CD14-positive monocyte (primary cell): Measurements from ENCODE around the gene HEMK1. TPM values are rescaled to one million over a fixed set of nuclear protein-coding genes. Genes with fewer than 3 reads are reported as not detected.
A peak's percentile ranks its signal among the peaks of the same experiment; 100 is the strongest.

ENCODE experiments used
- DNase-seq, 3 donors: peaks; one replicate each; pipeline ENCODE4 v3.0.0-alpha.2; 2011 to 2022
- H2AFZ ChIP-seq: 2 replicates; pipeline ENCODE4 v1.6.0; 2012; ENCODE audit warnings: mild to moderate bottlenecking, low read depth, low read length, inconsistent platforms; ENCODE audit not compliant: insufficient read depth, poor library complexity, severe bottlenecking
- H3K27ac ChIP-seq, 2 donors: 1 replicate in 1 of 2; 2 replicates in 1 of 2; pipeline ENCODE4 v1.5.1; 2012 to 2013; ENCODE audit warnings: low read length in 2 of 2, control low read depth in 1 of 2, inconsistent platforms in 1 of 2, low read depth in 1 of 2, mild to moderate bottlenecking in 1 of 2
- H3K27me3 ChIP-seq, 2 donors: one replicate each; pipeline versions ENCODE4 v1.6.0 to v1.6.1; 2011 to 2013; ENCODE audit warnings: low read length in 2 of 2; ENCODE audit not compliant: control insufficient read depth in 2 of 2, insufficient read depth in 2 of 2
- H3K36me3 ChIP-seq, 2 donors: replicated peaks in 1 of 2; 1 replicate in 1 of 2; 2 replicates in 1 of 2; pipeline versions ENCODE4 v1.5.1 to v1.6.1; 2012 to 2013; ENCODE audit warnings: low read length in 2 of 2, control low read depth in 1 of 2, inconsistent platforms in 1 of 2, mild to moderate bottlenecking in 1 of 2; ENCODE audit not compliant: insufficient read depth in 2 of 2, control insufficient read depth in 1 of 2
- H3K4me1 ChIP-seq, 2 donors: 1 replicate in 1 of 2; 2 replicates in 1 of 2; pipeline versions ENCODE4 v1.5.1 to v1.6.1; 2012 to 2013; ENCODE audit warnings: low read length in 2 of 2, control low read depth in 1 of 2, inconsistent platforms in 1 of 2, mild to moderate bottlenecking in 1 of 2, moderate library complexity in 1 of 2; ENCODE audit not compliant: insufficient read depth in 2 of 2, control insufficient read depth in 1 of 2
- H3K4me2 ChIP-seq: replicated peaks from 2 replicates; pipeline ENCODE3; 2012; ENCODE audit warnings: low read length, moderate library complexity, mild to moderate bottlenecking; ENCODE audit not compliant: poor library complexity, severe bottlenecking; ENCODE audit errors: extremely low read depth
- H3K4me3 ChIP-seq, 3 experiments: fragments of 200-600 bp in 1 of 3; sonication (generic) in 1 of 3; replicated peaks in 1 of 3; 1 replicate in 2 of 3; 2 replicates in 1 of 3; pipeline ENCODE4 v1.5.1; 2011 to 2013; ENCODE audit warnings: low read length in 3 of 3, mild to moderate bottlenecking in 3 of 3, control low read depth in 2 of 3, low read depth in 2 of 3, inconsistent platforms in 1 of 3, moderate library complexity in 1 of 3
- H3K79me2 ChIP-seq: 2 replicates; pipeline ENCODE4 v1.6.0; 2012; ENCODE audit warnings: mild to moderate bottlenecking, control low read depth, inconsistent platforms, low read length, moderate library complexity; ENCODE audit not compliant: insufficient read depth
- H3K9ac ChIP-seq: 2 replicates; pipeline ENCODE4 v1.6.0; 2017; ENCODE audit warnings: low read length, mild to moderate bottlenecking; ENCODE audit not compliant: insufficient read depth, poor library complexity, severe bottlenecking
- H3K9me3 ChIP-seq, 2 donors: replicated peaks in 1 of 2; 1 replicate in 1 of 2; 2 replicates in 1 of 2; pipeline versions ENCODE4 v1.5.1 to v1.6.1; 2012 to 2013; ENCODE audit warnings: low read length in 2 of 2, control low read depth in 1 of 2; ENCODE audit not compliant: control insufficient read depth in 1 of 2, insufficient read depth in 1 of 2
- H4K20me1 ChIP-seq: 2 replicates; pipeline ENCODE4 v1.6.0; 2012; ENCODE audit warnings: mild to moderate bottlenecking, low read length, control low read depth, moderate library complexity; ENCODE audit not compliant: insufficient read depth
- H3K27ac Mint-ChIP-seq, 7 donors: one replicate each; pipeline ENCODE4 v1.8.0; 2020; ENCODE audit warnings: mild to moderate bottlenecking in 7 of 7, mixed read lengths in 7 of 7, moderate library complexity in 6 of 7, inconsistent platforms in 2 of 7
- H3K27me3 Mint-ChIP-seq, 3 donors: one replicate each; pipeline ENCODE4 v1.8.0; 2021 to 2022; ENCODE audit warnings: low read depth in 3 of 3, mild to moderate bottlenecking in 3 of 3, mixed read lengths in 3 of 3, moderate library complexity in 3 of 3, inconsistent platforms in 1 of 3
- H3K36me3 Mint-ChIP-seq, 2 donors: one replicate each; pipeline ENCODE4 v1.8.0; 2020; ENCODE audit warnings: mixed read lengths in 2 of 2, inconsistent platforms in 1 of 2, mild to moderate bottlenecking in 1 of 2
- H3K4me1 Mint-ChIP-seq: one replicate; pipeline ENCODE4 v1.8.0; 2020; ENCODE audit warnings: mild to moderate bottlenecking, mixed read lengths
- H3K4me3 Mint-ChIP-seq, 2 donors: one replicate each; pipeline ENCODE4 v1.8.0; 2020; ENCODE audit warnings: mild to moderate bottlenecking in 2 of 2, mixed read lengths in 2 of 2, moderate library complexity in 1 of 2
- H3K9me3 Mint-ChIP-seq, 7 donors: one replicate each; pipeline ENCODE4 v1.8.0; 2020 to 2022; ENCODE audit warnings: mixed read lengths in 7 of 7, mild to moderate bottlenecking in 6 of 7, moderate library complexity in 6 of 7, inconsistent platforms in 2 of 7
- WGBS: methylation state at CpG from one replicate; pipeline ENCODE4 v1.1.5; 2013; ENCODE audit warnings: missing lambda C conversion rate; ENCODE audit not compliant: insufficient coverage; 5-methylcytosine and 5-hydroxymethylcytosine counted together
- intact Hi-C, 2 donors: fragments of 100-400 bp; cut with micrococcal nuclease; formaldehyde crosslinking; loops; one replicate each; pipeline versions ENCODE4 v1.15.0 to v1.15.1; 2023
- polyA plus RNA-seq, 3 donors: library from polyadenylated mRNA; depleted of rRNA in 1 of 3; unstranded in 2 of 3; stranded (reverse) in 1 of 3; fragments of 300-500 nt in 2 of 3; fragments of >200 nt in 1 of 3; fragmentation: Illumina TruSeq in 2 of 3; gene quantifications; 1 replicate in 2 of 3; 2 replicates in 1 of 3; pipeline ENCODE4 v1.2.3, GENCODE V29; 2012 to 2021
- TF ChIP-seq, protein P1 (sequence below): fragments of 200-600 bp; IDR thresholded peaks from one replicate; pipeline ENCODE4 v1.8.0; 2022; ENCODE audit warnings: antibody characterized with exemption, mild to moderate bottlenecking

HEMK1 gene
- polyA plus RNA-seq, 3 donors, result 10.1 to 14.0 (median 12.1) TPM

DNA sequence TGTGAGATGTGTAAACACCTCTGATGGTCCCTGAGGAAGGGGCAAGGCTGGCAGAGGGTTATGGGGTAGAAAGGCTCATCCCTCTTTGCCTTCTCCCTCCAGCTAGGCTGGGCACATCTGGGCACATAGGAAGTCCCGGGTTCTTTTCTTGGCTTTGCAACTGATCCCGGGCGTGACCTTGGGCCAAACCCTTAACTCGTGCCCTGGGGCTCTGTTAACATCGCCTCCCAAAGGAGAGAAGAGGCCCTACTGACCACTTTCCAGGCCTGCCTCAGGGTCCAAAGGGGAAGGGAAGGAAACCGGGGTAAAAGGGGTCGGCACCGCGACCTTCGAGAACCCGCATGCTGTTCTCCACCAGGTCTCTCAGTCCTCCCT is 2.3 kb upstream of the HEMK1 start:
- H4K20me1 ChIP-seq, result no peaks in the 10 kb centered on the region
- TF ChIP-seq, protein P1, sequence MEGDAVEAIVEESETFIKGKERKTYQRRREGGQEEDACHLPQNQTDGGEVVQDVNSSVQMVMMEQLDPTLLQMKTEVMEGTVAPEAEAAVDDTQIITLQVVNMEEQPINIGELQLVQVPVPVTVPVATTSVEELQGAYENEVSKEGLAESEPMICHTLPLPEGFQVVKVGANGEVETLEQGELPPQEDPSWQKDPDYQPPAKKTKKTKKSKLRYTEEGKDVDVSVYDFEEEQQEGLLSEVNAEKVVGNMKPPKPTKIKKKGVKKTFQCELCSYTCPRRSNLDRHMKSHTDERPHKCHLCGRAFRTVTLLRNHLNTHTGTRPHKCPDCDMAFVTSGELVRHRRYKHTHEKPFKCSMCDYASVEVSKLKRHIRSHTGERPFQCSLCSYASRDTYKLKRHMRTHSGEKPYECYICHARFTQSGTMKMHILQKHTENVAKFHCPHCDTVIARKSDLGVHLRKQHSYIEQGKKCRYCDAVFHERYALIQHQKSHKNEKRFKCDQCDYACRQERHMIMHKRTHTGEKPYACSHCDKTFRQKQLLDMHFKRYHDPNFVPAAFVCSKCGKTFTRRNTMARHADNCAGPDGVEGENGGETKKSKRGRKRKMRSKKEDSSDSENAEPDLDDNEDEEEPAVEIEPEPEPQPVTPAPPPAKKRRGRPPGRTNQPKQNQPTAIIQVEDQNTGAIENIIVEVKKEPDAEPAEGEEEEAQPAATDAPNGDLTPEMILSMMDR, result no peak
- Mint-ChIP-seq H3K27me3 (peaks cover 7 to 13% (median 11%) of the 10 kb centered on the region in 3 donors), H3K4me1 (peaks cover 30% of the 10 kb centered on the region), H3K27ac (peak overlapping the region in 5 of 7 donors; percentile 20 to 62 (median 51)), H3K36me3 (no peaks in the 10 kb centered on the region), H3K9me3 (peaks cover 0 to 4% (median 0%) of the 10 kb centered on the region in 7 donors), H3K4me3 (peak overlapping the region; percentile 67 to 88)
- H3K9me3 ChIP-seq, result no peaks in the 10 kb centered on the region
- peaks cover 24 to 39% of the 10 kb centered on the region in 2 donors for H3K4me1 ChIP-seq
- peak overlapping the region; percentile 91 for H2AFZ ChIP-seq
- no peak for DNase-seq
- peaks cover 0 to 6% of the 10 kb centered on the region in 2 donors for H3K27me3 ChIP-seq
- intact Hi-C loops, result no loop called here
- 25% methylated on average over 2 of the region's 11 CpGs for WGBS
- peaks cover 9% of the 10 kb centered on the region for H3K79me2 ChIP-seq
- peak overlapping the region in 1 of 2 donors; percentile 44 for H3K27ac ChIP-seq
- peak overlapping the region; percentile 60 for H3K9ac ChIP-seq
- no peaks in the 10 kb centered on the region for H3K36me3 ChIP-seq
- H3K4me3 ChIP-seq, result peak overlapping the region; percentile 26 to 88 (median 37)
- peak overlapping the region; percentile 92 for H3K4me2 ChIP-seq

DNA sequence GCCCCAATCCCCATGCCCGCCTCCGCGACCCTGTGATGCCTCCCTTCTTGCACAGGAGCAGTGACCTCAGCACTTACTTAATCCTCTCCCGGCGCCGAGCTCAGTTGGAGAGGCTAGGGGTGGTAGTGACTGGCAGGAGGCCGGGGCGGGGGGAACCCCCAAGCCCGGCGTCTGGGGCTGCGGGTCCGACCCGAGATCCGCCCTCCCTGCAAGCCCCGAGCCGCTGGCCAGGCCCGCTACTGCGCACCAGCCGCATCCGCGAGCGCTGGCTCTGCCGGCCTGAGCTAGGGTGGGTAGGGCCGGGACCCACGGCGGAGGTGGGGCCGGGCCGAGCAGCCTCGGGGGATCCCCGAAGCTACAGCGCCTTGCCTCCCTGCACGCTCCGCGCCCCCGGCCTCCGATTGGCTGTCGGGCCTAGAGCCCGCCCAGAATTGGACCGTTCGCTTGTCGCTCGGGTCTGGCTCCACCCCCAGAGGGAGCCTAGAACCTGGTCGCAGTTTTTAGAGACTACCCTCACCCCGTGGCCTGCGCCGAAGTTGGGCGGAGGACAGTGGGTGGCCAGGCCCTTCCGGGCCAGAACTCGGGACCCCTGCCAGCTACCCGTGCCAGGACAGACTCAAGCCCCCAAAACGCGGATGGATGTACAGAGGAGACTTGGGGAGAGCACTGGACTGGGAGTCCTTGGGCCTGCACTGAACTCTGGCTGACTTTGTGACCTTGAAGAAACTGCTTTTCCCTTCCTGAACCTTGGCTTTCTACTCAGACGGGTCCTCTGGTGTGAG is 1.7 kb upstream of the HEMK1 start, which contains the start of gene C3orf18:
C3orf18 (minus strand) TSS at position 362 of the 782 bp plus-strand sequence. CDS start 2,048 bp downstream, outside the sequence.
- no peaks in the 10 kb centered on the region for H3K9me3 ChIP-seq
- WGBS, result 2% methylated on average over 46 of the region's 53 CpGs
- peak within 1 kb of the TSS; percentile 7 to 87 for H3K27ac ChIP-seq
- H3K4me3 Mint-ChIP-seq, result peak within 1 kb of the TSS; percentile 88 to 94
- H3K27ac Mint-ChIP-seq, result peak within 1 kb of the TSS; percentile 80 to 97 (median 87)
- TF ChIP-seq, protein P1, result no peak
- H2AFZ ChIP-seq, result peak within 1 kb of the TSS; percentile 91
- peak within 1 kb of the TSS; percentile 26 to 88 (median 60) for H3K4me3 ChIP-seq
- peaks cover 0 to 4% (median 0%) of the 10 kb centered on the region in 7 donors for H3K9me3 Mint-ChIP-seq
- H3K79me2 ChIP-seq, result peaks cover 9% of the 10 kb centered on the region
- H3K36me3 Mint-ChIP-seq, result no peaks in the 10 kb centered on the region
- H3K4me2 ChIP-seq, result peak within 1 kb of the TSS; percentile 92
- peaks cover 29 to 45% of the 10 kb centered on the region in 2 donors for H3K4me1 ChIP-seq
- H3K36me3 ChIP-seq, result no peaks in the 10 kb centered on the region
- H3K9ac ChIP-seq, result peak within 1 kb of the TSS; percentile 60
- no peaks in the 10 kb centered on the region for H4K20me1 ChIP-seq
- peaks cover 0 to 6% of the 10 kb centered on the region in 2 donors for H3K27me3 ChIP-seq
- DNase-seq, result peak; percentile 87 to 92 (median 90)
- peaks cover 36% of the 10 kb centered on the region for H3K4me1 Mint-ChIP-seq
- intact Hi-C loops, result no loop called here
- H3K27me3 Mint-ChIP-seq, result peaks cover 7 to 13% (median 11%) of the 10 kb centered on the region in 3 donors
